ENCODE data around the gene RND2. TPM values are rescaled to one million over a fixed set of nuclear protein-coding genes. Genes with fewer than 3 reads are reported as not detected.
"Not testable (repeated sequence)": the region's sequence is repeated elsewhere in the genome, so short reads cannot be mapped to it uniquely, and the experiment has no call there.

RND2 gene
- polyA plus RNA-seq, 1 donor (not counting 4 experiments of a cell fraction or from before 2014, with no cell fraction given), result 0.12 TPM

GRCh38 chr17:42992872-42993271, 32.2 kb upstream of the RND2 start:
- DNase-seq (ENCODE audit: low read depth, low spot score), result no peak
- dilution Hi-C loops (cut with MboI; ENCODE audit: extremely low pct_ligation_motif_present, low sequenced_read_pairs), result no loop called here
- Histone ChIP-seq H3K27ac (ENCODE audit: control insufficient read depth, insufficient read depth, low read length) (no peak overlapping the region), H3K4me1 (ENCODE audit: control insufficient read depth, extremely low read depth, insufficient read depth, low read length) (peaks cover 36% of the 10 kb centered on the region), H3K9ac (ENCODE audit: control insufficient read depth, extremely low read depth, insufficient read depth, low read length) (no peak overlapping the region), H4K20me1 (ENCODE audit: control insufficient read depth, extremely low read depth, insufficient read depth, low read length) (no peaks in the 10 kb centered on the region), H3K27me3 (ENCODE audit: control insufficient read depth, extremely low read depth, insufficient read depth, low read length) (no peaks in the 10 kb centered on the region), H3K79me2 (ENCODE audit: control insufficient read depth, insufficient read depth, low read length) (no peaks in the 10 kb centered on the region), H3K9me3 (ENCODE audit: control insufficient read depth, low read depth, low read length) (no peaks in the 10 kb centered on the region), H3K9me1 (ENCODE audit: control insufficient read depth, extremely low read depth, insufficient read depth, low read length) (no peaks in the 10 kb centered on the region), H3K4me3 (ENCODE audit: control insufficient read depth in 2 of 3, extremely low read depth in 1 of 3, insufficient read depth in 2 of 3, low read depth in 1 of 3, low read length in 3 of 3) (no peak overlapping the region), H2AFZ (ENCODE audit: control insufficient read depth, low read length) (no peak overlapping the region), H3K36me3 (ENCODE audit: control insufficient read depth in 2 of 2, extremely low read depth in 1 of 2, insufficient read depth in 2 of 2, low read length in 2 of 2) (peaks cover 14 to 29% of the 10 kb centered on the region in 2 experiments), H3K4me2 (ENCODE audit: control insufficient read depth, extremely low read depth, insufficient read depth, low read depth, low read length) (no peak overlapping the region)
- FAIRE-seq, result no peak
- TF ChIP-seq CTCF (optimal IDR thresholded peaks at IDR 0.05 in 1 of 3, IDR thresholded peaks at IDR 0.05 in 1 of 3, conservative IDR thresholded peaks at IDR 0.05 in 1 of 3; ENCODE audit: extremely low read depth in 1 of 3, insufficient read depth in 2 of 3, low read length in 3 of 3) (no peak), EZH2 (IDR thresholded peaks at IDR 0.05; ENCODE audit: low read length) (no peak)

- DNase-seq (ENCODE audit: low read depth, low spot score); H3K9ac ChIP-seq (ENCODE audit: control insufficient read depth, extremely low read depth, insufficient read depth, low read length); H3K9me1 ChIP-seq (ENCODE audit: control insufficient read depth, extremely low read depth, insufficient read depth, low read length); H3K9me3 ChIP-seq (ENCODE audit: control insufficient read depth, low read depth, low read length); H2AFZ ChIP-seq (ENCODE audit: control insufficient read depth, low read length); H3K79me2 ChIP-seq (ENCODE audit: control insufficient read depth, insufficient read depth, low read length); H3K4me2 ChIP-seq (ENCODE audit: control insufficient read depth, extremely low read depth, insufficient read depth, low read depth, low read length); H3K27ac ChIP-seq (ENCODE audit: control insufficient read depth, insufficient read depth, low read length); dilution Hi-C loops (cut with MboI; ENCODE audit: extremely low pct_ligation_motif_present, low sequenced_read_pairs); H3K27me3 ChIP-seq (ENCODE audit: control insufficient read depth, extremely low read depth, insufficient read depth, low read length); FAIRE-seq; H3K4me3 ChIP-seq (ENCODE audit: control insufficient read depth in 2 of 3, extremely low read depth in 1 of 3, insufficient read depth in 2 of 3, low read depth in 1 of 3, low read length in 3 of 3); H4K20me1 ChIP-seq (ENCODE audit: control insufficient read depth, extremely low read depth, insufficient read depth, low read length): not testable (repeated sequence)
- H3K36me3 ChIP-seq (ENCODE audit: control insufficient read depth in 2 of 2, extremely low read depth in 1 of 2, insufficient read depth in 2 of 2, low read length in 2 of 2), result peaks cover 13 to 29% of the 10 kb centered on the region in 2 experiments
- H3K4me1 ChIP-seq (ENCODE audit: control insufficient read depth, extremely low read depth, insufficient read depth, low read length), result peaks cover 31% of the 10 kb centered on the region
Observed at GRCh38 chr17:42993913-42994312, 31.1 kb upstream of the RND2 start.

- peaks cover 19 to 38% of the 10 kb centered on the region in 2 experiments for H3K36me3 ChIP-seq (ENCODE audit: control insufficient read depth in 2 of 2, extremely low read depth in 1 of 2, insufficient read depth in 2 of 2, low read length in 2 of 2)
- no peaks in the 10 kb centered on the region for H4K20me1 ChIP-seq (ENCODE audit: control insufficient read depth, extremely low read depth, insufficient read depth, low read length)
- H3K27ac ChIP-seq (ENCODE audit: control insufficient read depth, insufficient read depth, low read length), result peak overlapping the region; percentile 12
- TF ChIP-seq CTCF (optimal IDR thresholded peaks at IDR 0.05 in 1 of 3, IDR thresholded peaks at IDR 0.05 in 1 of 3, conservative IDR thresholded peaks at IDR 0.05 in 1 of 3; ENCODE audit: extremely low read depth in 1 of 3, insufficient read depth in 2 of 3, low read length in 3 of 3), result no peak
- TF ChIP-seq EZH2 (IDR thresholded peaks at IDR 0.05; ENCODE audit: low read length), result no peak
- H3K79me2 ChIP-seq (ENCODE audit: control insufficient read depth, insufficient read depth, low read length), result peaks cover 27% of the 10 kb centered on the region
- H3K9me1 ChIP-seq (ENCODE audit: control insufficient read depth, extremely low read depth, insufficient read depth, low read length), result no peaks in the 10 kb centered on the region
- H3K9me3 ChIP-seq (ENCODE audit: control insufficient read depth, low read depth, low read length), result no peaks in the 10 kb centered on the region
- dilution Hi-C loops (cut with MboI; ENCODE audit: extremely low pct_ligation_motif_present, low sequenced_read_pairs), result no loop called here
- peak overlapping the region; percentile 43 for H3K9ac ChIP-seq (ENCODE audit: control insufficient read depth, extremely low read depth, insufficient read depth, low read length)
- H3K4me1 ChIP-seq (ENCODE audit: control insufficient read depth, extremely low read depth, insufficient read depth, low read length), result peaks cover 23% of the 10 kb centered on the region
- DNase-seq (ENCODE audit: low read depth, low spot score) (no peak), FAIRE-seq (no peak)
- peak overlapping the region; percentile 54 for H2AFZ ChIP-seq (ENCODE audit: control insufficient read depth, low read length)
- no peaks in the 10 kb centered on the region for H3K27me3 ChIP-seq (ENCODE audit: control insufficient read depth, extremely low read depth, insufficient read depth, low read length)
- peak overlapping the region in 1 of 3 experiments; percentile 52 for H3K4me3 ChIP-seq (ENCODE audit: control insufficient read depth in 2 of 3, extremely low read depth in 1 of 3, insufficient read depth in 2 of 3, low read depth in 1 of 3, low read length in 3 of 3)
- peak overlapping the region; percentile 71 for H3K4me2 ChIP-seq (ENCODE audit: control insufficient read depth, extremely low read depth, insufficient read depth, low read depth, low read length)
Observed at GRCh38 chr17:42997390-42997983, 27.5 kb upstream of the RND2 start.

Measured in keratinocyte (primary cell).